Gastroesophageal sphincter (tissue), 3 donors: ENCODE data around the gene ZBTB34.

ENCODE experiments used
- CTCF ChIP-seq, 4 experiments: fragments of 200-600 bp in 2 of 4; fragments of 450-650 bp in 2 of 4; sonication (generic) in 1 of 4; IDR thresholded peaks; one replicate each; pipeline ENCODE4 v1.5.1; 2017 to 2019; ENCODE audit warnings: antibody characterized with exemption in 4 of 4, mild to moderate bottlenecking in 2 of 4, moderate library complexity in 2 of 4
- EP300 ChIP-seq: sonication (generic); formaldehyde crosslinking; IDR thresholded peaks from one replicate; pipeline ENCODE4 v1.6.1; 2017; ENCODE audit warnings: antibody characterized with exemption, mild to moderate bottlenecking
- POLR2A ChIP-seq, 2 donors: fragments of 450-650 bp; IDR thresholded peaks; one replicate each; pipeline ENCODE4 v1.6.1; 2017; ENCODE audit warnings: antibody characterized with exemption in 2 of 2, mild to moderate bottlenecking in 2 of 2, moderate library complexity in 1 of 2
- POLR2AphosphoS5 ChIP-seq: sonication (generic); formaldehyde crosslinking; IDR thresholded peaks from one replicate; pipeline ENCODE4 v1.6.1; 2017; ENCODE audit warnings: antibody characterized with exemption

DNA sequence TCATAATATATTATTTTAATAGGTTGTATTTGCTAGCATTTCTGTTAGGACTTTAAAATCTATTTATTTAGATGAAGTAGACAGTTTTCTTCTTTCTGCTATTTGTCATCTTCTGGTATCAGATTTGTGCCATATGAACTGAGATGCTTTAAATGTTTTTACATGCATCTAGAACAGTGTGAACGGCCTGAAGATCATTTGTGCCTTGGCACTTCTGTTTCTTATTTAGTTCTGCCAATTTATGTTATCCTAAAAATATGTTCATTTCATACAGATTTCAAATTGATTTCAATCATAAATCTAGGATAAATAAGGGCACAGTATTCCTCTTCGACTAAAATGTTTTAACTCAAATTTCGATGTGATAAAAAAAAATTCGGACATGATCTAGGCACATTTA is 16.1 kb downstream of the ZBTB34 start:
- TF ChIP-seq CTCF (IDR thresholded peaks at IDR 0.05) (no peak), POLR2A (IDR thresholded peaks at IDR 0.05) (no peak), EP300 (no peak), POLR2AphosphoS5 (no peak)
